ENCODE data around the gene HDAC11.

Gene HDAC11

GRCh38 chr3:13555753-13556152 is 75.6 kb downstream of the HDAC11 start:
- Histone ChIP-seq H3K4me3 (replicated peaks; ENCODE audit: insufficient read depth, low read length) (no peak overlapping the region), H3K27ac (replicated peaks) (no peak overlapping the region), H3K27me3 (ENCODE audit: insufficient read depth, poor library complexity, severe bottlenecking) (peaks cover 10% of the 10 kb centered on the region)
- TF ChIP-seq CTCF (IDR thresholded peaks at IDR 0.05; ENCODE audit: insufficient read depth, low read length) (no peak), SPI1 (IDR thresholded peaks at IDR 0.05; ENCODE audit: borderline replicate concordance, low read depth) (no peak), POLR2AphosphoS5 (IDR thresholded peaks at IDR 0.05; ENCODE audit: low read depth) (no peak), REST (IDR thresholded peaks at IDR 0.05; ENCODE audit: insufficient replicate concordance, low read depth) (no peak), GABPA (IDR thresholded peaks at IDR 0.05; ENCODE audit: low read depth) (no peak)
- DNase-seq (ENCODE audit: low read depth in 1 of 2, low spot score in 1 of 2), result no peak

Data from HL-60 (cell line).